HG03460 (cell line): ENCODE data around the gene TOP2B.

Experiments used
- ATAC-seq: cut with Tn5 transposase; IDR thresholded peaks from one replicate; pipeline ENCODE4 v1.9.1; 2021; ENCODE audit not compliant: unreplicated experiment

The TOP2B gene

GRCh38 chr3:25584011-25584789 is 80.5 kb downstream of the TOP2B start:
- ATAC-seq, result no peak

GRCh38 chr3:25583343-25583742 is 81.4 kb downstream of the TOP2B start:
- no peak for ATAC-seq

- no peak for ATAC-seq
Observed at GRCh38 chr3:25582242-25582641, 82.5 kb downstream of the TOP2B start.

- no peak for ATAC-seq
Observed at GRCh38 chr3:25581823-25582222, 82.9 kb downstream of the TOP2B start.

- no peak for ATAC-seq
Observed at GRCh38 chr3:25581335-25581734, 83.4 kb downstream of the TOP2B start.

- ATAC-seq, result no peak
Observed at GRCh38 chr3:25580534-25580933, 84.2 kb downstream of the TOP2B start.

GRCh38 chr3:25578059-25578458 is 86.6 kb downstream of the TOP2B start:
- ATAC-seq, result no peak

GRCh38 chr3:25576831-25577454 is 87.8 kb downstream of the TOP2B start:
- ATAC-seq, result no peak

GRCh38 chr3:25576146-25576545 is 88.6 kb downstream of the TOP2B start:
- ATAC-seq, result no peak

GRCh38 chr3:25575001-25575400 is 89.7 kb downstream of the TOP2B start:
- no peak for ATAC-seq

GRCh38 chr3:25574172-25574765 is 90.4 kb downstream of the TOP2B start:
- ATAC-seq, result no peak

GRCh38 chr3:25573386-25574171 is 91.1 kb downstream of the TOP2B start:
- no peak for ATAC-seq

GRCh38 chr3:25572919-25573385 is 91.8 kb downstream of the TOP2B start:
- no peak for ATAC-seq

GRCh38 chr3:25572336-25572735 is 92.4 kb downstream of the TOP2B start:
- ATAC-seq, result no peak

- ATAC-seq, result no peak
Observed at GRCh38 chr3:25571285-25571684, 93.4 kb downstream of the TOP2B start.

- no peak for ATAC-seq
Observed at GRCh38 chr3:25568525-25569078, 96.1 kb downstream of the TOP2B start.

- no peak for ATAC-seq
Observed at GRCh38 chr3:25567806-25568524, 96.7 kb downstream of the TOP2B start.

- no peak for ATAC-seq
Observed at GRCh38 chr3:25567388-25567787, 97.3 kb downstream of the TOP2B start.

GRCh38 chr3:25566358-25566920 is 98.3 kb downstream of the TOP2B start:
- ATAC-seq, result no peak

- no peak for ATAC-seq
Observed at GRCh38 chr3:25565807-25566206, 98.9 kb downstream of the TOP2B start.
